Measurements from ENCODE around the gene SYTL3. TPM values are rescaled to one million over a fixed set of nuclear protein-coding genes. Genes with fewer than 3 reads are reported as not detected.
A peak's percentile ranks its signal among the peaks of the same experiment; 100 is the strongest.

SYTL3 gene
- total RNA-seq, 1 donor from 2014 or later = 2.8 TPM

DNA sequence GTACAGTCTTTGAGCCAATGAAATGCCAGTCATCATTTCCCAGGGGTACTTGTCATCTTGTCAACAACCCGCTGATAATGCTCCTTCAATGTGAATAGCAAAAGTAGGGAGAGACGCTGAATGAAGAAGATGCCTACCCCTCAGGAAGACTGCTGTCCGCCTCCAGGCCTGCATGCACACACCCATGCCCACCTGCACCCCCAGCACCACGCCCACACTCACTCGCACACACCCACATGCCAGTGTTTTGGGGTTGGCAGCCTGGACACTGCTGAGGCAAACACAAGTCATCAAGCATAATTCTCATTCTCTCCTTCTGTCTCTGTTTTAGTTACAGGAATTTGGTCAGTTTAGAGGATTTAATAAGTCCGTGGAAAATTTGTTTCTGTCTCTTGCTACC, 63.6 kb downstream of the SYTL3 start:
- H3K4me1 Mint-ChIP-seq (ENCODE audit: low read depth, unreplicated experiment) = peaks cover 23% of the 10 kb centered on the region
- peak overlapping the region; percentile 52 for H3K27ac Mint-ChIP-seq (ENCODE audit: unreplicated experiment)
- no peak overlapping the region for H3K4me3 Mint-ChIP-seq (ENCODE audit: unreplicated experiment)
- H3K9me3 Mint-ChIP-seq (ENCODE audit: unreplicated experiment) = peaks cover 1% of the 10 kb centered on the region
- H3K27me3 Mint-ChIP-seq (ENCODE audit: unreplicated experiment) = no peaks in the 10 kb centered on the region
- no peak for DNase-seq
- no peak for TF ChIP-seq CTCF (IDR thresholded peaks at IDR 0.05; ENCODE audit: partially characterized antibody, unreplicated experiment)
- H3K36me3 Mint-ChIP-seq (ENCODE audit: unreplicated experiment) = peaks cover 3% of the 10 kb centered on the region

DNA sequence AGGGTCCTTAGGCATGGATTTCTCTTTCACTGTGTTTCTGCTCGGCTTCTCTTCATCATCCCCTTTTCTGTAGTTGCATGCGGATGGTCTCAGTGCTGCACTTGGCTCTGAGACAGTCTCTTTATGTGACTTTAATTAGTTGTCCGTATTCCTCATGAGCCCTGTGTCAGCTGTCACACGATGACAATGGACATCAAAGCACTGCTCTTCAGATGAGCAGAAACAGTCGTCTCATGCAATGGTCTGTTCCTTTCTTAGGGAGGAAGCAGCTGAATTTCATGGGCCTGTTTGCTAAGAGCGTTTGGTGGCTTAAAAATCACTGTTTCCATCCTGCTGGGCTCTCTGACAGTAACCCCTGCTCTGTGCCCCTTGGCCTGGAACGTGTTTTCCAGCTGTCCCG, 64.9 kb downstream of the SYTL3 start:
- no peak for DNase-seq
- Mint-ChIP-seq H3K36me3 (ENCODE audit: unreplicated experiment) (peaks cover 3% of the 10 kb centered on the region), H3K27ac (ENCODE audit: unreplicated experiment) (no peak overlapping the region), H3K4me3 (ENCODE audit: unreplicated experiment) (no peak overlapping the region), H3K9me3 (ENCODE audit: unreplicated experiment) (peaks cover 6% of the 10 kb centered on the region), H3K4me1 (ENCODE audit: low read depth, unreplicated experiment) (peaks cover 27% of the 10 kb centered on the region), H3K27me3 (ENCODE audit: unreplicated experiment) (no peaks in the 10 kb centered on the region)
- no peak for TF ChIP-seq CTCF (IDR thresholded peaks at IDR 0.05; ENCODE audit: partially characterized antibody, unreplicated experiment)

GRCh38 chr6:158715330-158716311, 65.8 kb downstream of the SYTL3 start:
- Mint-ChIP-seq H3K27ac (ENCODE audit: unreplicated experiment) (no peak overlapping the region), H3K4me1 (ENCODE audit: low read depth, unreplicated experiment) (peaks cover 27% of the 10 kb centered on the region), H3K4me3 (ENCODE audit: unreplicated experiment) (no peak overlapping the region), H3K27me3 (ENCODE audit: unreplicated experiment) (no peaks in the 10 kb centered on the region), H3K9me3 (ENCODE audit: unreplicated experiment) (peaks cover 6% of the 10 kb centered on the region), H3K36me3 (ENCODE audit: unreplicated experiment) (peaks cover 3% of the 10 kb centered on the region)
- no peak for DNase-seq
- no peak for TF ChIP-seq CTCF (IDR thresholded peaks at IDR 0.05; ENCODE audit: partially characterized antibody, unreplicated experiment)

DNA sequence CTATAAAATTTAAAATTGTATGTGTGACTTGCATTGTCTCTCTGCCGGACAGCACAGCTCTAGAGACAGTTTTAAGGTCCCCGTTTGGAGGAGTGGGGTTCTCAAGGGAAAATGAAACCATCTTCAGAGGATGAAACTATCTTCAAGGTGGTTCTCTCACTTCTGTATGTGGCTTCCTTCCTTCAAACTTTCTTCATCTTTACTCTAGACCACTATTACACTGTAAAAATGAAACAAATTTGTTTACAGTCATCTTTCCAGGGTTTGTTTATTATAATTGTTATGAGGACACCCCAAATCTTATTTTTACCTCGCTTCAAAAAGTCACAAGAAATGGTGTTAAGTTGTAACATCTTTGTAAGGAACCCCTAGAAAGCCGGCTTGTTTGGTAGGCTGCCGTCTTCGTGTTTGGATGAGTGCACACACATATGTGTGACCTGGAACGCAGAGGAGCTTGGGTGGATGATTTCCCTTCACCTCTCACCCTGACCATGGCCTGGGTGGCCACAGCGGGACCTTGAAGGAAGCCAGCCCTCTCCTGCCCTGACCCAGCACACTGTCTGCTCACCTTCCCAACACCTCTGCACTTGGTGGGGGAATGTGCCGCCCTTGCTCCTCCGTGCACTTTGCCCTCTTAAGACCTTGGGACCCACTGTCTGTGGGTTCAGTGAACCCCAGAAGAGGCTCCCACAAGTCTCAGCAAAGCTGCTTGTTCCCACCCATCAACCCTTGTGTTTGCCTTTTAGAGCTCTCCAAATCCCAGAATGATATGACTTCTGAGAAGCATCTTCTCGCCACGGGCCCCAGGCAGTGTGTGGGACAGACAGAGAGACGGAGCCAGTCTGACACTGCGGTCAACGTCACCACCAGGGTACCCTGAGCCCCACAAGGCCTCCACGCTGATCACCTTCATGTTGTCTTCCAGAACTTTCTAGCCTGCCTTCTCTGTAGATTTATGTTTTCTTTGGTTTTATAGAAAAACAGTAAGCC, 67.8 kb downstream of the SYTL3 start:
- H3K36me3 Mint-ChIP-seq (ENCODE audit: unreplicated experiment) = peaks cover 3% of the 10 kb centered on the region
- peaks cover 6% of the 10 kb centered on the region for H3K9me3 Mint-ChIP-seq (ENCODE audit: unreplicated experiment)
- no peaks in the 10 kb centered on the region for H3K27me3 Mint-ChIP-seq (ENCODE audit: unreplicated experiment)
- peaks cover 27% of the 10 kb centered on the region for H3K4me1 Mint-ChIP-seq (ENCODE audit: low read depth, unreplicated experiment)
- no peak for TF ChIP-seq CTCF (IDR thresholded peaks at IDR 0.05; ENCODE audit: partially characterized antibody, unreplicated experiment)
- no peak overlapping the region for H3K4me3 Mint-ChIP-seq (ENCODE audit: unreplicated experiment)
- no peak for DNase-seq
- H3K27ac Mint-ChIP-seq (ENCODE audit: unreplicated experiment) = no peak overlapping the region
